Femur (tissue), 1 donor: ENCODE measurements around the gene GUCY1A2.
"Not testable (repeated sequence)": the region's sequence is repeated elsewhere in the genome, so short reads cannot be mapped to it uniquely, and the experiment has no call there.

Source experiments
- DNase-seq: peaks from one replicate; pipeline ENCODE4 v3.0.0-alpha.2; 2017

GUCY1A2 gene

GRCh38 chr11:107018219-107018901, at the start of gene GUCY1A2:
Gene GUCY1A2, minus strand, starts transcription at chr11:107018476. Its CDS starts 421 bp downstream, at chr11:107018055.
- peak; percentile 50 for DNase-seq

- no peak for DNase-seq
These were observed 36.1 kb upstream of the GUCY1A2 start for GRCh38 chr11:107054391-107054790.

- not testable (repeated sequence) for DNase-seq
These were observed 33.1 kb upstream of the GUCY1A2 start for GRCh38 chr11:107051332-107051731.

GRCh38 chr11:107050899-107051298, 32.6 kb upstream of the GUCY1A2 start:
- not testable (repeated sequence) for DNase-seq

- DNase-seq: no peak
These were observed 31.8 kb upstream of the GUCY1A2 start for GRCh38 chr11:107050121-107050520.

- DNase-seq: no peak
These were observed 26.2 kb upstream of the GUCY1A2 start for GRCh38 chr11:107044503-107044902.

GRCh38 chr11:107043242-107044006, 25.1 kb upstream of the GUCY1A2 start:
- DNase-seq: no peak

GRCh38 chr11:107042748-107043147, 24.5 kb upstream of the GUCY1A2 start:
- no peak for DNase-seq

GRCh38 chr11:107041088-107041444, 22.8 kb upstream of the GUCY1A2 start:
- DNase-seq: no peak

- DNase-seq: no peak
These were observed 22.3 kb upstream of the GUCY1A2 start for GRCh38 chr11:107040433-107041087.

GRCh38 chr11:107025673-107026072, 7.4 kb upstream of the GUCY1A2 start:
- no peak for DNase-seq

GRCh38 chr11:107020594-107020993, 2.3 kb upstream of the GUCY1A2 start:
- no peak for DNase-seq

- DNase-seq: peak; percentile 89
These were observed 722 bp upstream of the GUCY1A2 start for GRCh38 chr11:107018902-107019493.

GRCh38 chr11:107017433-107018218, 650 bp downstream of the GUCY1A2 start:
- peak; percentile 64 for DNase-seq

GRCh38 chr11:107017104-107017432, 1.2 kb downstream of the GUCY1A2 start:
- DNase-seq: no peak

GRCh38 chr11:107014871-107015270, 3.4 kb downstream of the GUCY1A2 start:
- DNase-seq: no peak

- DNase-seq: no peak
These were observed 6.3 kb downstream of the GUCY1A2 start for GRCh38 chr11:107011977-107012376.

GRCh38 chr11:107009190-107009589, 9.1 kb downstream of the GUCY1A2 start:
- DNase-seq: no peak

- no peak for DNase-seq
These were observed 12.0 kb downstream of the GUCY1A2 start for GRCh38 chr11:107006076-107006833.

- DNase-seq: no peak
These were observed 19.1 kb downstream of the GUCY1A2 start for GRCh38 chr11:106999196-106999595.

- DNase-seq: no peak
These were observed 19.4 kb downstream of the GUCY1A2 start for GRCh38 chr11:106998916-106999188.
